Measurements from ENCODE around the gene FYCO1.

DNA sequence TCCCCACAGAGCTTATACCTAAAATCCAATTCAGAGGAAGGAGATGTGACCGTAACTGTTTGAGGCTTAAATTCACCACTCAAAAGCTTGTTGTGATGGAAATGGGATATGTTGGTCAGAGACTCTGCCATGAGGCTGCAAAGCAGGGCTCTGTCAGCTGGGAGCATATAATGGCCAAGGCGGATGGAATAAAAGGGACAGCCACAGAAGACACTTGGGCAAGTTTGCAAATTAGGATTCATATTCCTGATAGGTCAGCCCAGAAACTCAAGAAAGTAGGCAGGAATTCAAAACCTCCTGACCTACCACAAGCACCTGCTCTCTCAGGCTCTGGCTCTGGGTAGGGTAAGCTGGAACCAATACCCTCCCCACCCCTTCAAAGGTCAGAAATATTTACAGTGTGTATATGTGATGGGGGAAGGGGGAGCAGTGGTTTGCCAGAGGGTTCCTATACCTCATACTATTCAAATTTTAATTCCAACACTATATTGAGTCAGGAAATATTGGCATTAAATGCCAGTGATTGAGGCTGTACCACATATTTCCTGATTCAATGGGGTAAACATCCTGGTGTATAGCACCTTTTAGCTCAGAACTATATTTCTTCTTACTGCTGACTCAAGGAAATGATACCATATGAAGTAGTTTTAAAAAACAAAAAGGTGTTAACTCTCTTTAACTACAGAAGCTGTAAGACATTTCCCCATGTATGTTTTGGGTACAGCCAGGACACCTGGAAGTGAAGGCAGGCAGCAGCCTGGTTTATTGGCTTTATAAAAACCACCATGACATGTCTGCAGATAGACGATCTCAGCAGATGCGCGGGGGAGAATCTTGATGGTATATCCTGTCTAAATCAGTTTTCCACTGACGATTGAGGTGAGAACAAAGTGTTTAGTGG, 19.2 kb downstream of the FYCO1 start:
- TF ChIP-seq EZH2 (IDR thresholded peaks at IDR 0.05; ENCODE audit: low read depth): no peak
- TF ChIP-seq, protein P1, sequence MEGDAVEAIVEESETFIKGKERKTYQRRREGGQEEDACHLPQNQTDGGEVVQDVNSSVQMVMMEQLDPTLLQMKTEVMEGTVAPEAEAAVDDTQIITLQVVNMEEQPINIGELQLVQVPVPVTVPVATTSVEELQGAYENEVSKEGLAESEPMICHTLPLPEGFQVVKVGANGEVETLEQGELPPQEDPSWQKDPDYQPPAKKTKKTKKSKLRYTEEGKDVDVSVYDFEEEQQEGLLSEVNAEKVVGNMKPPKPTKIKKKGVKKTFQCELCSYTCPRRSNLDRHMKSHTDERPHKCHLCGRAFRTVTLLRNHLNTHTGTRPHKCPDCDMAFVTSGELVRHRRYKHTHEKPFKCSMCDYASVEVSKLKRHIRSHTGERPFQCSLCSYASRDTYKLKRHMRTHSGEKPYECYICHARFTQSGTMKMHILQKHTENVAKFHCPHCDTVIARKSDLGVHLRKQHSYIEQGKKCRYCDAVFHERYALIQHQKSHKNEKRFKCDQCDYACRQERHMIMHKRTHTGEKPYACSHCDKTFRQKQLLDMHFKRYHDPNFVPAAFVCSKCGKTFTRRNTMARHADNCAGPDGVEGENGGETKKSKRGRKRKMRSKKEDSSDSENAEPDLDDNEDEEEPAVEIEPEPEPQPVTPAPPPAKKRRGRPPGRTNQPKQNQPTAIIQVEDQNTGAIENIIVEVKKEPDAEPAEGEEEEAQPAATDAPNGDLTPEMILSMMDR (conservative IDR thresholded peaks at IDR 0.05): no peak
